H1 (cell line): ENCODE results near the gene ATF7. TPM values are rescaled to one million over a fixed set of nuclear protein-coding genes. Genes with fewer than 3 reads are reported as not detected.

Experiments used
- CTCF ChIA-PET: fragments of 300-600 bp; sonication (Branson Sonifier 250); formaldehyde crosslinking; loops from one replicate; lab custom pipeline; 2021; ENCODE audit not compliant: partially characterized antibody; lab: Charles Lee
- POLR2A ChIA-PET: fragments of 300-600 bp; sonication (Branson Sonifier 250); formaldehyde crosslinking; loops from one replicate; lab custom pipeline; 2021; ENCODE audit warnings: inconsistent platforms; ENCODE audit not compliant: partially characterized antibody; lab: Charles Lee
- DNase-seq, 2 experiments: peaks; one replicate each; pipeline versions ENCODE4 v3.0.0 to v3.0.0-alpha.2; 2010 to 2022; ENCODE audit warnings: low spot score in 2 of 2, low read depth in 1 of 2, mixed read lengths in 1 of 2
- FAIRE-seq: peaks from 2 replicates; lab custom pipeline; 2011; peaks lifted over from hg19 to GRCh38; lab: Jason Lieb, UNC
- H2AFZ ChIP-seq: 2 replicates; pipeline ENCODE4 v1.8.1; 2012; ENCODE audit warnings: low read length, inconsistent platforms
- H2AK5ac ChIP-seq: 2 replicates; pipeline ENCODE4 v1.6.1; 2013; ENCODE audit warnings: low read depth, low read length
- H2BK120ac ChIP-seq: replicated peaks from 2 replicates; pipeline ENCODE3; 2013; ENCODE audit warnings: low read depth, low read length, inconsistent platforms
- H2BK12ac ChIP-seq: 2 replicates; pipeline ENCODE4 v1.6.1; 2013; ENCODE audit warnings: low read depth, low read length
- H2BK15ac ChIP-seq: 2 replicates; pipeline ENCODE4 v1.6.1; 2013; ENCODE audit warnings: low read length
- H2BK20ac ChIP-seq: 2 replicates; pipeline ENCODE4 v1.6.1; 2013; ENCODE audit warnings: low read length
- H2BK5ac ChIP-seq: 2 replicates; pipeline ENCODE4 v1.6.1; 2013; ENCODE audit warnings: low read depth, low read length
- H3K14ac ChIP-seq: 2 replicates; pipeline ENCODE4 v1.6.1; 2013; ENCODE audit warnings: inconsistent platforms; ENCODE audit not compliant: insufficient read length
- H3K18ac ChIP-seq: 2 replicates; pipeline ENCODE4 v1.6.1; 2013; ENCODE audit warnings: low read length; ENCODE audit errors: extremely low read depth
- H3K23ac ChIP-seq: 2 replicates; pipeline ENCODE4 v1.6.1; 2013; ENCODE audit warnings: inconsistent platforms; ENCODE audit not compliant: insufficient read length
- H3K23me2 ChIP-seq: 2 replicates; pipeline ENCODE4 v1.6.1; 2013; ENCODE audit warnings: low read depth, low read length
- H3K27ac ChIP-seq: 2 replicates; pipeline ENCODE4 v1.6.1; 2011; ENCODE audit warnings: low read depth, low read length, inconsistent platforms
- H3K27me3 ChIP-seq, 4 experiments: replicated peaks in 1 of 4; 1 replicate in 1 of 4; 2 replicates in 3 of 4; pipeline versions ENCODE4 v1.6.1 to v1.8.1; 2011 to 2013; ENCODE audit warnings: low read length in 3 of 4, mild to moderate bottlenecking in 3 of 4, inconsistent platforms in 2 of 4, mixed read lengths in 2 of 4, moderate library complexity in 1 of 4; ENCODE audit not compliant: control insufficient read depth in 3 of 4, insufficient read depth in 3 of 4; ENCODE audit errors: extremely low read depth in 1 of 4
- H3K36me3 ChIP-seq, 4 experiments: 2 replicates each; pipeline versions ENCODE4 v1.6.1 to v1.8.1; 2011 to 2013; ENCODE audit warnings: mild to moderate bottlenecking in 4 of 4, low read length in 3 of 4, moderate library complexity in 2 of 4, control low read depth in 1 of 4, inconsistent platforms in 1 of 4; ENCODE audit not compliant: insufficient read depth in 4 of 4, control insufficient read depth in 2 of 4
- H3K4ac ChIP-seq: replicated peaks from 2 replicates; pipeline ENCODE3; 2013; ENCODE audit warnings: low read length, low read depth, mixed read lengths, inconsistent platforms; ENCODE audit not compliant: insufficient read length
- H3K4me1 ChIP-seq, 4 experiments: replicated peaks in 1 of 4; 1 replicate in 1 of 4; 2 replicates in 3 of 4; pipeline versions ENCODE4 v1.6.1 to v1.8.1; 2011 to 2013; ENCODE audit warnings: low read length in 3 of 4, inconsistent platforms in 2 of 4, mixed read lengths in 1 of 4; ENCODE audit not compliant: insufficient read depth in 4 of 4, control insufficient read depth in 3 of 4
- H3K4me2 ChIP-seq, 2 experiments: 2 replicates each; pipeline versions ENCODE4 v1.6.1 to v1.8.1; 2011 to 2013; ENCODE audit warnings: low read depth in 2 of 2, low read length in 2 of 2, control low read depth in 1 of 2, inconsistent platforms in 1 of 2, mild to moderate bottlenecking in 1 of 2; ENCODE audit not compliant: insufficient read depth in 1 of 2
- H3K4me3 ChIP-seq, 4 experiments: fragments of 200-600, 300-600 bp in 1 of 4; sonication (generic), shearing (Covaris generic), sonication (Bioruptor Twin) in 1 of 4; 2 replicates each; pipeline versions ENCODE4 v1.5.1 to v1.8.1; 2011 to 2016; ENCODE audit warnings: low read length in 4 of 4, low read depth in 3 of 4, control low read depth in 2 of 4, inconsistent platforms in 2 of 4, mild to moderate bottlenecking in 2 of 4, mixed read lengths in 1 of 4, moderate library complexity in 1 of 4; ENCODE audit not compliant: insufficient read depth in 2 of 4; ENCODE audit errors: extremely low read depth in 1 of 4
- H3K56ac ChIP-seq: replicated peaks from 2 replicates; pipeline ENCODE3; 2013; ENCODE audit warnings: low read depth, mild to moderate bottlenecking, mixed read lengths, low read length, inconsistent platforms; ENCODE audit not compliant: insufficient read length
- H3K79me1 ChIP-seq: 2 replicates; pipeline ENCODE4 v1.6.1; 2013; ENCODE audit warnings: low read depth, low read length, control low read depth
- H3K79me2 ChIP-seq, 2 experiments: 2 replicates each; pipeline versions ENCODE4 v1.6.1 to v1.8.1; 2012 to 2013; ENCODE audit warnings: low read length in 2 of 2, mild to moderate bottlenecking in 2 of 2, inconsistent platforms in 1 of 2; ENCODE audit not compliant: insufficient read depth in 2 of 2, control insufficient read depth in 1 of 2
- H3K9ac ChIP-seq, 4 experiments: replicated peaks in 1 of 4; 1 replicate in 1 of 4; 2 replicates in 3 of 4; pipeline versions ENCODE4 v1.6.1 to v1.8.1; 2011 to 2013; ENCODE audit warnings: low read depth in 3 of 4, low read length in 3 of 4, control low read depth in 2 of 4, mild to moderate bottlenecking in 2 of 4, moderate library complexity in 2 of 4, inconsistent platforms in 1 of 4; ENCODE audit errors: extremely low read depth in 1 of 4
- H3K9me3 ChIP-seq, 2 experiments: 2 replicates each; pipeline versions ENCODE4 v1.6.1 to v1.8.1; 2012 to 2013; ENCODE audit warnings: mild to moderate bottlenecking in 2 of 2, moderate library complexity in 2 of 2, control low read depth in 1 of 2, inconsistent platforms in 1 of 2, low read depth in 1 of 2, low read length in 1 of 2, mixed read lengths in 1 of 2; ENCODE audit not compliant: insufficient read depth in 2 of 2
- H4K20me1 ChIP-seq, 2 experiments: replicated peaks in 1 of 2; 2 replicates each; pipeline versions ENCODE3 to v1.8.1; 2011 to 2013; ENCODE audit warnings: inconsistent platforms in 2 of 2, low read length in 2 of 2, mild to moderate bottlenecking in 1 of 2; ENCODE audit not compliant: insufficient read depth in 2 of 2, control insufficient read depth in 1 of 2
- H4K5ac ChIP-seq: 2 replicates; pipeline ENCODE4 v1.6.1; 2013; ENCODE audit warnings: low read length, low read depth, mixed read lengths, inconsistent platforms; ENCODE audit not compliant: insufficient read length
- H4K8ac ChIP-seq: 2 replicates; pipeline ENCODE4 v1.8.0; 2013; ENCODE audit warnings: mild to moderate bottlenecking, moderate library complexity, low read length, inconsistent platforms; ENCODE audit not compliant: insufficient read depth; ENCODE audit errors: extremely low read depth
- H4K91ac ChIP-seq: replicated peaks from 2 replicates; pipeline ENCODE3; 2013; ENCODE audit warnings: low read length, mixed read lengths, inconsistent platforms; ENCODE audit not compliant: insufficient read length
- CEBPB ChIP-seq: IDR thresholded peaks from 2 replicates; pipeline ENCODE4 v1.6.1; 2012; ENCODE audit warnings: low read depth, low read length
- EP300 ChIP-seq, 2 experiments: IDR thresholded peaks; 1 replicate in 1 of 2; 2 replicates in 1 of 2; pipeline ENCODE4 v1.6.1; 2011 to 2012; ENCODE audit warnings: low read depth in 2 of 2, low read length in 2 of 2, mild to moderate bottlenecking in 2 of 2, borderline replicate concordance in 1 of 2, inconsistent platforms in 1 of 2, moderate library complexity in 1 of 2
- MAX ChIP-seq: IDR thresholded peaks from 2 replicates; pipeline ENCODE4 v1.6.1; 2012; ENCODE audit warnings: inconsistent platforms
- PHF8 ChIP-seq: fragments of 200-600 bp; sonication (generic); conservative IDR thresholded peaks from 2 replicates; pipeline ENCODE4 v1.7.1; 2012; ENCODE audit warnings: low read depth, mild to moderate bottlenecking, inconsistent platforms, low read length, moderate library complexity
- POU5F1 ChIP-seq: IDR thresholded peaks from 2 replicates; pipeline ENCODE4 v1.6.1; 2011; ENCODE audit warnings: low read depth, mild to moderate bottlenecking, low read length, moderate library complexity
- TAF1 ChIP-seq: IDR thresholded peaks from 2 replicates; pipeline ENCODE4 v1.6.1; 2011; ENCODE audit warnings: mild to moderate bottlenecking, low read depth, low read length
- TBP ChIP-seq: IDR thresholded peaks from 2 replicates; pipeline ENCODE4 v1.6.1; 2011; ENCODE audit warnings: low read depth, low read length, improper control_type of control experiment
- WGBS, 2 experiments: shearing (Covaris generic) in 1 of 2; methylation state at CpG; one replicate each; pipeline versions ENCODE4 v1.1.6 to v1.1.7; 2013 to 2015; ENCODE audit warnings: low lambda C conversion rate in 2 of 2, mixed read lengths in 2 of 2, inconsistent platforms in 1 of 2, low coverage in 1 of 2, missing lambda C conversion rate in 1 of 2; ENCODE audit not compliant: insufficient replicate concordance in 2 of 2, insufficient coverage in 1 of 2, insufficient read length in 1 of 2; ENCODE audit errors: extremely low coverage in 1 of 2, missing lambda C conversion rate in 1 of 2; 5-methylcytosine and 5-hydroxymethylcytosine counted together
- polyA plus RNA-seq, 7 experiments: library from polyadenylated mRNA; depleted of rRNA in 3 of 7; stranded (reverse) in 5 of 7; unstranded in 2 of 7; fragments of >200 nt in 5 of 7; fragments of 200-250 nt in 2 of 7; gene quantifications; 1 replicate in 5 of 7; 2 replicates in 1 of 7; 4 replicates in 1 of 7; pipeline versions ENCODE4 v1.2.1 to v1.2.3, GENCODE V29; 2011 to 2013; ENCODE audit warnings: missing spikeins in 2 of 7, mixed read lengths in 2 of 7
- total RNA-seq: library from RNA; stranded (reverse); fragmentation: NEBNext Ultra II Directional; extraction: Animal tissue kit (Norgen Biotek cat#: 25700); gene quantifications from 2 replicates; pipeline ENCODE4 v1.2.1, GENCODE V29; 2021

The ATF7 gene
- total and polyA plus RNA-seq, 2 of the 8 experiments (the other 6 are each of a cell fraction or from before 2014, with no cell fraction given) = 10.1 to 16.6 TPM

- Histone ChIP-seq H2BK5ac (no peak overlapping the region), H3K4me3 (no peak overlapping the region), H2AFZ (no peak overlapping the region), H4K8ac (no peak overlapping the region), H3K79me1 (peaks cover 2% of the 10 kb centered on the region; the same call in 1 of the 2 replicates), H3K14ac (no peak overlapping the region), H3K36me3 (no peaks in the 10 kb centered on the region), H4K91ac (no peak overlapping the region), H3K9ac (no peak overlapping the region), H4K20me1 (peaks cover 0 to 1% of the 10 kb centered on the region in 2 experiments), H4K5ac (no peak overlapping the region), H3K79me2 (no peaks in the 10 kb centered on the region), H2BK20ac (no peak overlapping the region), H3K18ac (no peak overlapping the region), H2BK12ac (no peak overlapping the region), H3K23ac (no peak overlapping the region), H3K4ac (no peak overlapping the region), H3K23me2 (no peaks in the 10 kb centered on the region), H2BK15ac (no peak overlapping the region), H3K4me2 (no peak overlapping the region), H3K27me3 (no peaks in the 10 kb centered on the region), H2AK5ac (no peak overlapping the region), H3K27ac (no peak overlapping the region), H3K9me3 (no peaks in the 10 kb centered on the region), H3K4me1 (peaks cover 0 to 6% (median 0%) of the 10 kb centered on the region in 4 experiments; a peak in 2 of 7 replicates), H2BK120ac (no peak overlapping the region), H3K56ac (no peak overlapping the region)
- CTCF ChIA-PET = interaction anchor here (0.6 to 1.0 kb wide), 3 partner anchors 17 to 82 kb away, joined by 3 read pairs; partner anchors contain the start of gene NPFF
- FAIRE-seq (no peak), DNase-seq (no peak)
- POLR2A ChIA-PET = interaction anchor here (1.2 kb wide), 1 partner anchor 21 kb away, joined by 4 read pairs; no protein-coding TSS in a partner anchor
- TF ChIP-seq POU5F1 (no peak), CEBPB (no peak), TBP (no peak), EP300 (IDR thresholded peaks at IDR 0.05; ENCODE audit: borderline replicate concordance in 1 of 2, low read depth in 2 of 2, low read length in 2 of 2) (no peak), TAF1 (no peak), MAX (no peak), PHF8 (no peak)
- WGBS, 2 experiments = 90% methylated on average over 3 of the region's 3 CpGs; no CpG with 5 or more reads in 1 of the 2 experiments
Measured at GRCh38 chr12:53589423-53589822, 36.8 kb downstream of the ATF7 start.
